HG02571 (cell line): ENCODE results near the gene MTM1.

ENCODE experiments used
- ATAC-seq: cut with Tn5 transposase; IDR thresholded peaks from one replicate; pipeline ENCODE4 v1.9.1; 2021; ENCODE audit warnings: mild to moderate bottlenecking, moderate library complexity; ENCODE audit not compliant: unreplicated experiment

MTM1 gene

DNA sequence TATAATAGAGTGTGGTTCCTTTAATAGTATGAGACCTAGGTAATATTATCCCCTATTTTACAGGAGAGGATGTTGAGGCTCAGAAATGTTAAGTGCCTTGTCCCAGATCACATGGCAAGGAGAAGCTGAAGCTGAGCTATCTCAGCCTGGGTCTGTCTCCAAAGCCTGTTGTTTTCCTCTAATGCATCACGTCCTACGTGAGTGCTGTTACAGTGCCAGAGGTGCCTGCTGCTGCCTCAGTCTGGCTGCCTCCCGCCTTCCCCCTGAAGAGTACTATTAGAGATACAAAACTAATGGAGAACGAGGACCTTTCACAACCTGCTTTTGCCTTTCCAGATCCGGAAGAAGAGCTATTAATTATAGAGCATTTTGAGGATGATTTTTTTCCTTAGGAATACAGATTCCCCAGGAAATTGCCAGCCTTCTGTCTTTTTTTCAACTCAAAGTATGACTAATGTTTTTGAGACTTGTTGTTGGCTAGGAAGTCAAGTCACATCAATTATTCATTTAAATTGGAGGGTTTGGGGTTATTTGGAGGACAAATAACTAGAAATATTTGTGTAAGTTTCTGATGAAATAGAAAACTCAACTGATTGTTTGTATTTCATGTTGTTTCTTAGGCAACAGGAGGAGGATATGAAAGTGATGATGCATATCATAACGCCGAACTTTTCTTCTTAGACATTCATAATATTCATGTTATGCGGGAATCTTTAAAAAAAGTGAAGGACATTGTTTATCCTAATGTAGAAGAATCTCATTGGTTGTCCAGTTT, 80.9 kb downstream of the MTM1 start:
- no peak for ATAC-seq

DNA sequence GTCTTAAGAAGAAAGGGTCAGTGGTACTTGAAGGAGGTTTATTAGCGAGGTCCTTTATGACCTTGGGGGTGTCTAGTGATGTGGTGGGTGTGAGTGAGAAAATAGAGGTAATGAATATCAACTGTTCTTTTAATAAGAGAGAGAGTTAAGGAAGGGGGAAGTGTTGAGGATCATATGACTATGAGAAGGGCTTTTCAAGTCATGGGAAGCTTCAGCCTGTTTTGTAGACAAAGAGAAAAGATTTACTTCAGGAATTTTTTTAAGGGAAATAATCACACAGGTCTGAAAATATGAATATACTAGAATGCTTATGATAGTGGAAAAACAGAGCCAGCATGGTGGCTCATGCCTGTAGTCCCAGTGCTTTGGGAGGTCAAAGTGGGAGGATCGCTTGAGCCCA, 83.5 kb downstream of the MTM1 start:
- no peak for ATAC-seq

DNA sequence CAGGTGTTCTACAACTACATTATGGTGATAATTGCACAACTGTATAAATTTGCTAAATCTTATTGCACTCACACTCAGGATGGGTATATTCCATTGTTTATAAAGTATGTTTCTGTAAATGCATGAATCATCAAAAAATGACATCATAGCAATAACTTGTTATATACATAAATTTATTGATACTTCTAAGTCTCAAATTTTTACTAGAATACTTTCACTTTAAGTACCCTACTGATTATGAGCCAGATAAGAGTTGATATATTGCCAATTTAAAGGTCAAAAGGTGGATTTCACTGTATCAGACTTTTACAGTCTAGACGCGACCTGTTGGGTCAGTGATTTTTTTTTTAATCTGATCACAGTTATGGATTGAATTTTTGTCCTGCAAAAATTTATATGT, 87.4 kb downstream of the MTM1 start:
- ATAC-seq, result no peak

DNA sequence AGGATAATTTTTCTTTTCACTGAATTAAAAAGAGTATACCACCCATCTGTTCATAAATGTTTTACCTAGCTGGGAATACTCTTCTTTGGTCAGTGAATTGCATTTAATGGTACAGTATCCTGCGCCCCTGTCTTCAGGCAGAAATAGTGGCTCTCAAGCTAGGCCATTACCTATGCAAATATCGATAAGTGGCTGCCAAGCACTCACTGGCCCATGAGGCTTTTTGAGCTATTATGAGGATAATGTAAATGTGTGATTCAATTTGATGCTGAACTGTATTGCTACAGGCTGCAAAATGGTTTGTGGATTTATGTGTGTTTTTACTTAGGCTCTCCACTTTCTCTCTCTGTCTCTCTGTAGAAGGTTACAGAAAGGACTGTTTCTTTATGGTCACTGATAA, 94.7 kb downstream of the MTM1 start:
- no peak for ATAC-seq

DNA sequence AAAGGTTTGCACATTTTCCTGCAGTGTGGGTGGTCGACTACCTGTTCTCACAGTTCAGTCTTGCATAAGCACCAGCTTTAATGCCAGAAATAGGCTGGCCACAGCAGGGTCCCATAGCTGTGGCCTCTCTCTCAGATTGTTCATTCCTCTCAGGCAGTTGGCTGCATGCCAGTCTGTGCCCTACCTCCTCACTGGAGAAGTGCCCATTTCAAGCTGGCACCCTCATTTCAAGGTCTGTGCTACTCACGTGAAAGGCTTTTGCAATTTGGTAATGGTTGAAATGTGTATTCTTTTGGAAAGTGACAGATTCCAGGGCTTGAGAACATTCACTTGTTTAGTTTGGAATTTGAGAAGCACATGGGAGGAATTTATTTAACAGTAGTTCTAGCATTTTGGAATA, 95.9 kb downstream of the MTM1 start:
- no peak for ATAC-seq

DNA sequence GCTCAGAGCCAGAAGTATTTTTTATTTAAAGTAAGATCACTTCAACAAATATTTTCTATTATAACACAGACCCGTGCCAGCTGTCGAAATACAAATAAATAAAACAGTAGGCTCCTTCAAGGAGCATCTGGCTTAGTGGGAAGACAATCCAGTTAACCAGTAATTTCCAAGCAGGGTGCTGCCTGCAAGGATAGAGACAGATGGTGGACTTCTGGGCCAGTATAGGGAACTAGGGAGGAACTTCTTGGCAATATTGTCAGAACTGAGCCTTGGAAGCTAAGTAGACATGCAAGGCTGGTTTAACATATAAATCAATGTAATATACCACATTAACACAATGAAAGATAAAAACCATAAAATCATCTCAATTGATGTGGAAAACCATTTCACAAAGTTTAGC, 107.8 kb downstream of the MTM1 start:
- no peak for ATAC-seq

DNA sequence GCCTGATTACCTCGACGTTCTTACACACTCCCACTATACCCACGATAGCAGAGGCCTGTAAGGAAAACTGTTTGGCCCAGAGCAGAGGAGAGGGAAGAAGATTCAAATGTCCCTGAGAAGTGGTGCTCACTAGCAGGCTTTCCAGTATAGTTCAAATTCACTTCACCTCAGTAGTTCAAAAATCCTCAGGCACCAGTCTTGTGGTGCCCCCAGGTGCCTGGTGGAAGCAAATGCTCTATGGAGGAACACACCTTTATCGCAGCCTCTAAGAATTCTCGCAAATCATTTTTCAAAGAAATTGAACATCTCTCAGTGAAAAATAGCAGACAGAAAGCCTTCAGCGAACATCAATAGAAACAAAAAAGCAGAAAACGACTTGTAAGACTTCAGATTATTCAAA, 112.6 kb downstream of the MTM1 start:
- ATAC-seq, result no peak

DNA sequence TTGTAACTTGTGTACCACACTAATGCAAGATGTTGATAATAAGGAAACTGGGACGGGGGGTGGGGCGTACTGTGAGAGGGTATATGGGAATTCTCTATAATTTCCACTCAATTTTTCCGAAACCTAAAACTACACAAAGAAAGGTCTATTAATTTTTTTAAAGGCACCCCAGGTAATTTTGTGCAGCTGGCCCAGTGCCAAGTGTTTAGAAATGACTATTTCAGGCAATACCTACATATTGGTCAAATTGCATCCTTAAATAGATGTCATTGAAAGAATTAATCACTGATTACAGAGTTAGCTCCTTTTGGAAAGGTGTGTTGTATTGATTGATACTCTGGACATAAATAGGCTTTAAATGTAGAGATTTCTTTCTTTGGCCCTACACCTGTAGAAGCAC, 114.7 kb downstream of the MTM1 start:
- ATAC-seq, result no peak

DNA sequence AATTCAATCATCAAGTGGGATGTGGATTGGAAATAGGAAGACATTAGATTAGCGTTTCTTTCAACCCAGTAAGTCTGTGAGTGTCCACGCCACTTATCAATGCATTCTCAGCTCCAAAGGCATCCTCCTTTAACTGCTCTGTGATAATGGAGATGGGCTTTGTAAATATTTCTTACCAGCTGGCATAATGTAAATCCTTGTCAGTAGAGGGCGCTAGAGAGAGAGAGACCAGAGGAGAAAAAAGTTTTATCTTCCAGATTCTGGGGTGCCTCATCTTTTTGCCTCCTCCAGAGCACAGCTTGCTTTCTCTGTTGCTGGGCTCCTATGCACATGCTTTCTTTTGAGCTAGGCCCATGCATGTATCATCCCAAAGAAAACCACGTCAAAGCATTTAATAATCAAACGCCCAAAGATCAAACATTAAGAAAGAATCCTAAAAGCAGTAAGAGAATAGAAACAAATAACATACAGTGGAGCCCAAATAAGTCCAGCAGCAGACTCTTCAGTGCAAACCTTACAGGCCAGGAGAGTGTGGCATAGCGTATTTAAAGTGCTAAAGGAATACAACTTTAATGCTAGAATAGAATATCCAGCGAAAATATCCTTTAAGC, 115.2 kb downstream of the MTM1 start:
- ATAC-seq, result no peak

DNA sequence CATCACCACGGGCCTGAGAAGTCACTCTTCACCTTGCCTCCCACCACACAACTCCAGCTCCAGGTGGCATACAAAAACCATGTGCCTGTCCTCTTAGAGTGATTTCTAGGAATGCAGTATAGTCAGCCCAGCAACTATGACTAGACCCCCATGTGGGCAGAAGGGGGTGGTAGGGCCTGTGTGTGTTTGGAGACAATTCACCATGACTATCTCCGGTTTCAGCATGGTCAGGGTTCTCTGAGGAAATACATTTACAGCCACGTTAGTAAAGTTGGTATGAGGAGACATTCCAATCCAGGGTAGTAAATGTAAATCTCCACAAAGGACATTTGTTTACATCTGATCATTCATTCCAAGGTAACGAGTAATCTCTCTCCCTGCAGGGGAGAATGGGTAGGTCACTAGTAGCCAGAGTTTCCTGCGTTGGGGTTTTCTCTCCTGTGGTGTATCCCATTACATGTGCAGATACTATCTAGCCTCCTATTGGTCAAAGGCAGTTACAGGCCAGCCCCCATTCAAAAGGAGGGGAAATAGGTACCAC, 120.6 kb downstream of the MTM1 start:
- no peak for ATAC-seq

DNA sequence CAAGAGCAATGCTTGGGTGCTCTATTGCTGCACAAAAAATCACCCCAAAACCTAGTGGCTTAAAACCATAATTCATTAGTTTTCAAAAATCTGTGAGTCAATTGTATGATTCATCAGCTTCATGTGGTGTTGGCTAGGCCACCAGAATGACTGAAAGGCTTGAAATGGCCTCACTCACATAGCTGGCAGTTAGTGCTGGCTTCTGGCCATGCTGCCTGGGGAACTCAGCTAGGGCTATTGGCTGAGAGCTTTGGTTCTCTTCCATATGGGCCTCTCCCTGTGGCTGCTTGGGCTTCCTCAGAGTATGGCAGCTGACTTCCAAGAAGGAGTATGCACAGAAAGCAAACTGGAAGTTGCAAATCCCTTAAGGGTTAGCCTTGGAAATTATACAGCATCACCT, 121.7 kb downstream of the MTM1 start:
- no peak for ATAC-seq

DNA sequence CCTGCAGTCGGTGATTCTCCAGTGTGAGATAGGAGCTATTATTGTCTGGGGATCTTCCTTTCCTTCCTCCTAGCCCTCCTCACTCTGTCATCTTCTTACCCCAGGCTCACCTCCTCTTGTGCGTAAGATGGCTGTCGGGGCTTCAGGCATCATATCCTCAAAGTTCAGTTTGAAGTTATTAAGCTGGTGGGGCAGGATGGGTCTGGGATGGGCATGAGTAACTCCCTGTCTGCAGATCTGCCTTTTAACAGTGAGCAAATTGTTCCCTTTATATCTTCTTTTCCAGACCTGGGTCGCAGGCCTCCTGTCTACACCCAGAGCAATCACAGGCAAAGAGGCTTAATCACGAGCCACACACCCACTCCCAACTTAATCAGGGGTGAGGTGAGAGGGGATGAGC, 123.9 kb downstream of the MTM1 start:
- no peak for ATAC-seq

DNA sequence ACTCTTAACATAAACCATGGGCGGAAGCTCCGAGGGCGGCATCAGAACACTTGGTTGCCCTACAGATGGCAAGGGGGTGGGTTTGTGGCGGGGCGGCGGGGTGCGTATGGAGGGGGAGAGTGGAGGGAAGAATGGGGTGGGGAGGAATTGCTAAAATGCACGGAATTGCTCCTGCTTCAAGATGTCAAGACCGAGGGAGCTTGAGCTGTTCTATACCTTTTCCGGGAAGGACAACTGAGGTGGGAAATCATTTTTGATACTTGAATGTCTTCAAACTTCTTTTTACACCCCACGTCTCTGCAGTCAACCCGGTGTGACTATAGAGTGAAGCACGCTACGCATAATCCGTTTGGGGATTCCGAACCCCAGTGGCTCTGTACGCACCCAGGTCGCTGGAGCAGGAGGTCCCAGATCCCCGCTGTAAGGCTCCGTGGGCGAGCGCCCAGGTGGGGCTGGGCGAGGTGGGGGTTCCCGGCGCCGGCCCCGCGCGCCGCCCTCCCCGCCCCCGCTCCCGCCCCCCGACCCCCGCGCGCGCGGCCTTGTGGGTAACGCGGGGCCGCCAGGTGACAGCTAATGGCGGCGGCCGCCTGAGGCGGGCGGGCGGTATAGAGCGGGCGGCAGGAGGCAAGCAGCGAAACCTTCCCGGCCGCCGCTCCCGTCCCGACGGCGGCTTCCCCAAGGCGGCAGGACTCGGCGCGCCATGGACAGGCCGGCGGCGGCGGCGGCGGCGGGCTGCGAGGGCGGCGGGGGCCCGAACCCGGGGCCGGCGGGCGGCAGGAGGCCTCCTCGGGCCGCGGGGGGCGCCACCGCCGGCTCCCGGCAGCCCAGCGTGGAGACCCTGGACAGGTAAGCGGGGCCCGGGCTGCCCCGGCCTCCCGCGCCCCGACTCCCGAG, 124.7 kb downstream of the MTM1 start, which contains the start of gene MTMR1:
TSS of gene MTMR1 (plus strand) at position 566 of the 894 bp plus-strand sequence. CDS start at position 701, 135 bp downstream.
- peak; percentile 39 for ATAC-seq

DNA sequence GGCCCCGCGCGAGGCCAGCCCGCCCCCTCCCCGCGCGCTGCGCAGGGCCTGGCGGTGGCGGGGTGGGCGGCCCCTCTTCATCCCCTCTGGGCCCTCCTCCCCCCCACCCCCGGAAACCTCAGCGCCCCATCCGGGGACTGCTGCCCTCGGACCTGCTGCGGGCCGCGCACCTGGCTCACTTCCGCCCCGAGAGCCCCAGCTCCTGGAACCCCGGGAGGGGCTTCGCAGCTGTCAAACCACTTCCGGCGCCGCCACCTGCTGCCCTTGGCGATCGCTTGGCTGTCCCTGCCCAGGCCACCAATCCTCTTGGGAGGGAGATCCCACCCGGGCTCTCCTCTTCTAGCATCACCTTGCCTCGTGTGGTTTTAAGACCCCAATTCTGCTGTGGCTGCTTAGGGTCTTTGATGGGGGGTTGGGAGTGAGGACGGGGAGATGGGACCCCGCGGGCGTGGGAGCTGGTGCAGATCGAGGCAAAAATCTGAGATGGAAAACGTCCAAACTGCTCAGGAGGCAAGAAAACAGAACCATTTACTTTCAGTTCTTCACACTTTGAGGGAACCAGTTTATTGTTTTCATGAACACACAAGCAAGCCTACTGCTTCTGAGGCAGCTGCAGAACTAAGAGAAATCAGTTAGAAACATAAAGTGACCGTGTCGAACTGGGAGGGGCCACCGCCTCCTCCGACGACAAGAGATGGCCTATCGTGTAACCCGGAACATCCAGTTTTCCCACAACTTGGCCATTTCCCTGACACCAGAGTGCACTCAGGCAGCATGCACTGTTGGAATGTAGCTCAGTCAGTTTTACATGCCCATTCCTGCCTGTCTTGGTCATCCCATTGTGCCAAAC, 125.5 kb downstream of the MTM1 start:
- ATAC-seq, result peak; percentile 64

DNA sequence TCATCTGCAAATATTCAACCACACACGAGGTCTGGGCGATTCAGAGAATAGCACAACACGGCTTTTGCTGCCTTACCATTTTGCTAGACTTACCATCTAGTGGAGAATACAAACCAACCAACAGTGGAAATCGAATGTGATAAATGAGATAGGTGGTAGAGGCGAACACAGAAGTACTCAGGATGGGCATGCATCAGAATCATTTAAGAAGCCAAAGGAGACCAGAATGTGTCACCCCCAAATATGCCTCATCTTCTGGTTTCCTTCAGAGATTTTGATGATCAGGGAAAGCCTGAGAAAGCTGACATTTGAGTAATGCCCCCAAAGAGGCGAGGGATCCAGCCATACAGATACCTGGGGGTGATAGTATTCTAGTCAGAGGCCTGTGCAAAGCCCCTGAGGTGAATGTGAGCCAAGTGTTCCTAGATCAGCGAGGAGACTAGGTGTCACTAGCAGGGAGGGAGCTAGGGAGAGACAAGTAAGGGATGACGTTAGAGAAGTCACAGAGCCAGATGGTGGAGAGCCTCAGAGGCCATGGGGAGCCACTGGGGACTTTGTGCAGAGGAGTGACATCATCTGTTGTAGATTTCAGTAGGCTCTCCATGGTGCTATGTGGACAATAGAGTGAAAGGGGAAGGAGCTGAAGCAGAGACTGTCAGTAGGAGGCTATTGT, 126.5 kb downstream of the MTM1 start:
- ATAC-seq, result no peak

DNA sequence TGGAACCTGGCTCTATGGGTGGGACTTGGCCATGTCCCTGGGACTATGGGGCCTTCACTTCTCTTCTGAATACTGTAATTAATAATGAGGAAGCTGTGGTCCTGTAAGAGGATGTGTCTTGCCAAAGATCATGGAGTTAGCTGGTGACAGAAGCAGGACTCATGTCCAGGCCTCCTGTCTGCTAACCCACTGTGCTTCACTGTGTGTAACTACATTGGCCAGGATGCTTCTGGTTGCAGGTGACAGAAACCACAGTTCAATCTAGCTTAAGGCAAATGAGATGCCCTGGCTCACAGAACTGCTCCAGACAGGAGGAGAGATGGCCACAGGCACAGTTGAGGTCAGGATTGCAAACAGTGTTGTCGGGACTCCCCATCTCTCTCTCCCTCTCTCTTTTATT, 127.9 kb downstream of the MTM1 start:
- ATAC-seq, result no peak

DNA sequence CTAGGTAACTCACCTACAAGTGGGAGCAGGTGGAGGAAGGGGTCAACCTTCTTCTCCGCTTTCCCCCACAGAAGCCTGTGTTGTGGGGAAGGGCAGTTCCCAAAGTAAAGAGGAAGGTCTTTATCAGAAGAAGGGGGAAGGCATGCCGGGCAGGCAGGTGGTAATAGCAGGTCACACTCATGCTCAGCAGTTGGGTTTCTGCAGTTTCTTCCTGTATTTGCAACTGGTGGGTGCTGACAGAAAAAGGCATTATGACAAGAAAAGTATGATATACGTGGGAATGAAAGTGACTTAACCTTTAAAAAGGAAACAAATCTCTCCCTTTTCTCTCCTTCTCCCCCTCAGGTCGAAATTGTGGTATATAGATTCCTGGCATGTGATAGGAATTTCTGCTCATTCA, 128.4 kb downstream of the MTM1 start:
- no peak for ATAC-seq

DNA sequence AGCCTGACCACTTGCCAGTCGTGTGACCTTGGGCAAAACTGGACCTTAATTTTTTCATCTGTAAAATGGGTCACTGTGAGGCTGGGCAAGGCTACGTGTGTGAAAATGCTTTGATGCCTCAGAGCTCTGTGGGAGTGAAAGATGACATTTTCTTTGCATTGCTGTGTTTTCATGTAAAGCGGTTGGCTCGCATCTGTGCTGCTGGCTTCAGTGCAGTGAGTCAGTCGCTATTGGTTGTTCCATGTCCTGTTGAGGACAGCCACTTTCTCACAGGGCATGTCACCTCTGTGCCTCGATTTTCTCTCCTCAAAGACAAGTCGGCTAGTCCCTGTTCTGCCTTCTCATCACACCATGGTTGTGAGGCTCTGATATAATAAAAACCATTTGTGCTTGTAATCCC, 129.2 kb downstream of the MTM1 start:
- ATAC-seq, result no peak

DNA sequence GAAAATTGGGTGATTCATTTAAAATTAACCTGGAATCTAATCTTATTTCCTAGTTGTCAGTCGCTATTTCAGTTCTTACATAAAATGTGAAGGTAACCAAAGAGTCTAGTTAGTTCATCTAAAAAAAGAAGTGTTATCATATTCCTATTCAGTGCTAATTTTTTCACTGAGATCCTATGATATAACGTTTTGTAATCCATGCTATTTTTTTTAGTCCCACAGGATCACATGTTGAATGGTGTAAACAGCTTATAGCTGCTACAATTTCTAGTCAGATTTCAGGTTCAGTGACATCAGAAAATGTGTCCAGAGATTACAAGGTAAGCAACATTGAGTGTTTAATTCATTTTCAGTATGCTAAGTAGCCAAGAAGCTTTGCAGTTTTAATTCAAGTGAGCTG, 130.6 kb downstream of the MTM1 start:
- no peak for ATAC-seq

DNA sequence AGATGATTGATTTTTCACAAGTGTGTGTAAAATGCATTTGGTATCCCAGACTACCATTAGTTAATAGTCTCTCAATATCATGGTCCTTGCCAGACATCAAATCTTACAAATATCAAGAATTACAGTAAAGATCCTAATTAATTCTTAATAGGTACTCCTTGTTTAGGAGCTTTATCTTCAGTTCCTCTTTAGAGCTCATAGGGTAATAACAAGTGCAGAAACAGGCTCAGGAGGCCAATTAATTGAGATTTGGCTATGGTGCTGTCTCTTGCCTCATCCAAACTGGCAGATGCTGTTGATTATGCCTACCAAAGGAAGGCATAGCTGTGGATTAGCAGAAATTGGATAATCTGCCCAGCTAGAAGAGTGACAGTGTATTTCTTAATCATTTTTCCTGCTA, 131.7 kb downstream of the MTM1 start:
- ATAC-seq, result no peak
